Stomach (tissue), 9 donors: ENCODE data around the gene RBM18. TPM values are rescaled to one million over a fixed set of nuclear protein-coding genes. Genes with fewer than 3 reads are reported as not detected.

Experiments
- DNase-seq, 2 donors: peaks; one replicate each; pipeline versions ENCODE4 v3.0.0 to v3.0.0-alpha.2; 2013 to 2019
- H3K27ac ChIP-seq, 5 donors: fragments of 200-600 bp in 4 of 5; sonication (generic) in 4 of 5; one replicate each; pipeline ENCODE4 v1.5.1; 2013 to 2019; ENCODE audit warnings: mild to moderate bottlenecking in 1 of 5, moderate library complexity in 1 of 5
- H3K27me3 ChIP-seq, 3 donors: fragments of 200-600 bp; sonication (generic); one replicate each; pipeline ENCODE4 v1.5.1; 2017 to 2019; ENCODE audit warnings: mixed run types in 1 of 3
- H3K36me3 ChIP-seq, 4 donors: fragments of 200-600 bp; sonication (generic); 1 replicate in 3 of 4; 2 replicates in 1 of 4; pipeline ENCODE4 v1.5.1; 2016 to 2019
- H3K4me1 ChIP-seq, 4 donors: fragments of 200-600 bp; sonication (generic); one replicate each; pipeline ENCODE4 v1.5.1; 2016 to 2019
- H3K4me3 ChIP-seq, 4 donors: fragments of 200-600 bp; sonication (generic) in 3 of 4; one replicate each; pipeline ENCODE4 v1.5.1; 2016 to 2019; ENCODE audit warnings: mild to moderate bottlenecking in 1 of 4
- H3K9me3 ChIP-seq, 4 donors: fragments of 200-600 bp; sonication (generic); one replicate each; pipeline ENCODE4 v1.5.1; 2016 to 2019
- CTCF ChIP-seq, 7 experiments: fragments of 450-650 bp in 4 of 7; fragments of 200-600 bp in 3 of 7; sonication (generic) in 3 of 7; IDR thresholded peaks; one replicate each; pipeline ENCODE4 v1.5.1; 2016 to 2019; ENCODE audit warnings: antibody characterized with exemption in 7 of 7, control low read depth in 2 of 7, mild to moderate bottlenecking in 1 of 7
- EP300 ChIP-seq: sonication (generic); formaldehyde crosslinking; IDR thresholded peaks from one replicate; pipeline ENCODE4 v1.6.1; 2017; ENCODE audit warnings: antibody characterized with exemption
- POLR2A ChIP-seq, 4 donors: fragments of 450-650 bp; IDR thresholded peaks; one replicate each; pipeline ENCODE4 v1.6.1; 2016; ENCODE audit warnings: antibody characterized with exemption in 4 of 4, control low read depth in 2 of 4, mild to moderate bottlenecking in 1 of 4, moderate library complexity in 1 of 4
- POLR2AphosphoS5 ChIP-seq, 3 donors: sonication (generic); formaldehyde crosslinking; IDR thresholded peaks; one replicate each; pipeline ENCODE4 v1.6.1; 2016; ENCODE audit warnings: antibody characterized with exemption in 3 of 3
- WGBS, 5 donors: extraction: QIAGEN DNeasy Blood & Tissue Kit in 3 of 5; methylation state at CpG; one replicate each; pipeline versions ENCODE4 v1.1.5 to v1.1.7; 2013 to 2018; 5-methylcytosine and 5-hydroxymethylcytosine counted together
- intact Hi-C: fragments of 100-400 bp; cut with DNase I; formaldehyde crosslinking; loops from one replicate; pipeline ENCODE4 v1.15.1; 2023; ENCODE audit warnings: low total_unique reads
- polyA plus RNA-seq, 3 donors: library from polyadenylated mRNA; stranded (reverse); fragments of 200-250 nt; gene quantifications; one replicate each; pipeline ENCODE4 v1.2.3, GENCODE V29; 2013
- total RNA-seq, 5 donors: library from RNA; depleted of rRNA; stranded (reverse); fragments of >200 nt; gene quantifications; one replicate each; pipeline versions ENCODE4 v1.1.0 to v1.2.3, GENCODE V29; 2014 to 2016
- donor health status: healthy with polysubstance abuse.
- donor health status: Bipolar disorder and iron deficiency.
- donor health status: healthy.

RBM18 gene
- total and polyA plus RNA-seq, 8 donors = 1.8 to 13.6 (median 6.5) TPM

DNA sequence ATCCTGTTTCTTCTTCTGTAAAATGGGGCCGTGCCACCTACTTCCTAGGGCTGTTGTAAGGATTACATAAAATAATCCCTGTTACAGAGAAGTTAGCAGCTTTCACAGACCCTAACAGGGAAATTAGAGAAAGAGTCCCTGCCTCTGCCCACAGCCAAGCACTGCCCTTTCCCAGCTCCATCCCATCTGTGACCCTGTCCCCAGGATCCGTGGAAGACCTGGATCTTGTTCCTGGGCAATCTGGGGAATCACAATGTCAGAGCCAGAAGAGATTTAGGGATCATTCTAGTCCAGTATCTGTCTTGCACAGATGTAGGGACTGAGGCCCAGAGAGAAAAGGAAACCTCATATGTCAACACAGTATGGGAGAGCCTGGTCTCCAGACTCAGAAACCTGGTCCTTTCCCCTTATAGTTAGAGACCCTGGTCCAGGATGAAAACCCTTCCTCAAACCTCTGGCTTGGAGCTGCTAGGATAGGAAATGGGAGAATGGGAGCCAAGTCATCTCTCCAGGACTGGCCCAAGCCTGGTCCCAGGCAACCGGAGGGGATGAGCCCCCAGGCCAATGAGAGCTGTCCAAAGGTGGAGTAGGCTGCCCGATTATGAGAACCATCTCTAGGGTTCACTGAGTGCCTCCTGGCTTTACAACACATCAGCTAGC, 48.4 kb downstream of the RBM18 start:
- WGBS, 5 donors = 66 to 74% (median 72%) methylated on average over 4 of the region's 4 CpGs
- intact Hi-C loops = no loop called here
- H3K36me3 ChIP-seq = no peaks in the 10 kb centered on the region
- no peak for DNase-seq
- H3K4me1 ChIP-seq = peaks cover 31 to 52% (median 45%) of the 10 kb centered on the region in 4 donors
- no peak overlapping the region for H3K4me3 ChIP-seq
- peaks cover 35 to 100% (median 78%) of the 10 kb centered on the region in 3 donors for H3K27me3 ChIP-seq
- H3K9me3 ChIP-seq = no peaks in the 10 kb centered on the region
- TF ChIP-seq POLR2AphosphoS5 (IDR thresholded peaks at IDR 0.05) (no peak), POLR2A (IDR thresholded peaks at IDR 0.05) (no peak), CTCF (IDR thresholded peaks at IDR 0.05) (no peak), EP300 (no peak)
- no peak overlapping the region for H3K27ac ChIP-seq

DNA sequence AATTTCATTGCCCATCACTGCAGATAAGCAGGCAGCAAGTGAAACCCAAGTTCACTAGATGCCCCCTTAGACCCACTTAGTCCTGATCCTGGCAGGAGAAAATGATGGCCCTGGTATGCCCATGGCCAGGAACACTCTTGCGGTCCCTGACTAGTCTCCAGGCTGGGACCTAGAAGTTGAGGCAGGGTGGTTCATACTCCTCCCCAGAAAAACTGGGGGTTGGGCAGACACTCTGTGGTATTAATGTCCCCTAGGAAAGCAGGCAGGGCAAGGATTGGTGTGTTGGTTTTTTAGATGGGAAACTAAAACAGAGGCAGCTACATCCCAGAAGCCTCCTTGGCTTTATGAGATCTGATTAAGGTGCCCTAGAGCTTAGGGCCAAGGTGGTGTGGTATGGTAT, 49.0 kb downstream of the RBM18 start:
- H3K4me3 ChIP-seq = no peak overlapping the region
- H3K27me3 ChIP-seq = peaks cover 29 to 100% (median 72%) of the 10 kb centered on the region in 3 donors
- TF ChIP-seq POLR2A (IDR thresholded peaks at IDR 0.05) = no peak
- no peak for TF ChIP-seq POLR2AphosphoS5 (IDR thresholded peaks at IDR 0.05)
- TF ChIP-seq EP300 = no peak
- no peak for TF ChIP-seq CTCF (IDR thresholded peaks at IDR 0.05)
- intact Hi-C loops = no loop called here
- DNase-seq = no peak
- H3K27ac ChIP-seq = no peak overlapping the region
- H3K4me1 ChIP-seq = peaks cover 31 to 46% (median 41%) of the 10 kb centered on the region in 4 donors
- no peaks in the 10 kb centered on the region for H3K9me3 ChIP-seq
- 85 to 100% (median 91%) methylated on average over 1 of the region's 1 CpG for WGBS, 5 donors
- no peaks in the 10 kb centered on the region for H3K36me3 ChIP-seq

GRCh38 chr9:122214507-122214906, 50.1 kb downstream of the RBM18 start:
- H3K4me1 ChIP-seq = peaks cover 22 to 34% (median 29%) of the 10 kb centered on the region in 4 donors
- no peak for DNase-seq
- H3K36me3 ChIP-seq = no peaks in the 10 kb centered on the region
- H3K4me3 ChIP-seq = peak overlapping the region; percentile 34 to 61 (median 40)
- no peak overlapping the region for H3K27ac ChIP-seq
- peaks cover 19 to 98% (median 60%) of the 10 kb centered on the region in 3 donors for H3K27me3 ChIP-seq
- no peak for TF ChIP-seq EP300
- no peak for TF ChIP-seq POLR2A (IDR thresholded peaks at IDR 0.05)
- no peak for TF ChIP-seq POLR2AphosphoS5 (IDR thresholded peaks at IDR 0.05)
- no peak for TF ChIP-seq CTCF (IDR thresholded peaks at IDR 0.05)
- intact Hi-C loops = no loop called here
- WGBS, 5 donors = 40 to 50% (median 44%) methylated on average over 9 of the region's 9 CpGs
- H3K9me3 ChIP-seq = no peaks in the 10 kb centered on the region

DNA sequence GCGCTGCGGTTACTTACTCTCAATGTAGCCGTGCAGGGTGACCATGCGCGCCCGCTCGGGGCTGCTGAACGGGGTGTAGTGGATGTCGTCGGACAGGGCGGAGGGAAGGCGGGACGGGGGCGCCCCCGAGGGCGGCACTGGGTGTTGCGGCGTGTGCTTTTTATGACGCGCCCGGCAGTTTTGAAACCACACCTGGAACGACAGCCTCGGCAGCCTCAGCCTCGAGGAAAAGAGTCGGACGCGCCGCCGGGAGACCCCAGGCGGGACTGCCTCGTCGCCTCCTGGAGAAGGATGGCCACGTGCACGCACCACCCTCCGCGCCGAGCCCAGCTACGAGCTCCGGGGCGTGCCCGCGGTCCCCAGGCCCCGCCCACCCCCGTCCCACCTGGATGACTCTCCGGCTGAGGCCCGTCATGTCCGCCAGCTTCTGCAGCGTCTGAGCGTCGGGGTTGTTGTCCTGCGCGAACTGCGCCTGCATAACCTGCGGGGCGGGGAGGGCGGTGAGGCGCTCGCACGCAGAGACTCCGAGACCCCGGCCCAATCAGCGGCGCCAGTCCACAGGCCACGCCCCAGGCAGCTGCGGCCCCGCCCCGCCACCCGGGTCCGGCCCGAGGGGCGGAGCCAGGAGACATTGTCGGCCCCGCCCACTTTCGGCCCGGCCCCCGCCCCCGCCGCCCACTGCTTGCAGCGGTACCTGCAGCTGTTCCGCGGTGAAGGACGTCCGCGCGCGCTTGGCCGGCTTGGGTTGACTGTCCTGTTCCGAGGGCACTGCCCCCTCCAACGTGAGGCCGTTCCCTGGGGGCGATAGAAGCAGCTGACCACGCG, 50.8 kb downstream of the RBM18 start:
- H3K9me3 ChIP-seq = no peaks in the 10 kb centered on the region
- WGBS, 5 donors = 2 to 11% (median 6%) methylated on average over 38 to 93 of the region's 93 CpGs
- TF ChIP-seq POLR2AphosphoS5 (IDR thresholded peaks at IDR 0.05) (no peak), EP300 (no peak), CTCF (IDR thresholded peaks at IDR 0.05) (no peak), POLR2A (IDR thresholded peaks at IDR 0.05) (no peak)
- peak; percentile 63 to 80 for DNase-seq
- peaks cover 15 to 27% (median 22%) of the 10 kb centered on the region in 4 donors for H3K4me1 ChIP-seq
- H3K4me3 ChIP-seq = peak overlapping the region; percentile 34 to 61 (median 40)
- no peak overlapping the region for H3K27ac ChIP-seq
- intact Hi-C loops = no loop called here
- H3K27me3 ChIP-seq = peaks cover 18 to 97% (median 53%) of the 10 kb centered on the region in 3 donors
- no peaks in the 10 kb centered on the region for H3K36me3 ChIP-seq
